Thyroid gland (tissue), 4 donors: ENCODE data around the gene RPL3.

Experiments used
- POLR2A ChIP-seq, 2 donors: fragments of 450-650 bp; IDR thresholded peaks; one replicate each; pipeline ENCODE4 v1.6.1; 2017; ENCODE audit warnings: antibody characterized with exemption in 2 of 2, mild to moderate bottlenecking in 2 of 2, moderate library complexity in 1 of 2
- TF ChIP-seq, protein P1 (sequence below), 6 experiments: fragments of 200-600 bp in 3 of 6; fragments of 450-650 bp in 3 of 6; sonication (generic) in 3 of 6; IDR thresholded peaks; one replicate each; pipeline ENCODE4 v1.5.1; 2016 to 2019; ENCODE audit warnings: antibody characterized with exemption in 6 of 6, mild to moderate bottlenecking in 2 of 6, inconsistent platforms in 1 of 6, moderate library complexity in 1 of 6

- no peak for TF ChIP-seq POLR2A (IDR thresholded peaks at IDR 0.05)
- TF ChIP-seq, protein P1, sequence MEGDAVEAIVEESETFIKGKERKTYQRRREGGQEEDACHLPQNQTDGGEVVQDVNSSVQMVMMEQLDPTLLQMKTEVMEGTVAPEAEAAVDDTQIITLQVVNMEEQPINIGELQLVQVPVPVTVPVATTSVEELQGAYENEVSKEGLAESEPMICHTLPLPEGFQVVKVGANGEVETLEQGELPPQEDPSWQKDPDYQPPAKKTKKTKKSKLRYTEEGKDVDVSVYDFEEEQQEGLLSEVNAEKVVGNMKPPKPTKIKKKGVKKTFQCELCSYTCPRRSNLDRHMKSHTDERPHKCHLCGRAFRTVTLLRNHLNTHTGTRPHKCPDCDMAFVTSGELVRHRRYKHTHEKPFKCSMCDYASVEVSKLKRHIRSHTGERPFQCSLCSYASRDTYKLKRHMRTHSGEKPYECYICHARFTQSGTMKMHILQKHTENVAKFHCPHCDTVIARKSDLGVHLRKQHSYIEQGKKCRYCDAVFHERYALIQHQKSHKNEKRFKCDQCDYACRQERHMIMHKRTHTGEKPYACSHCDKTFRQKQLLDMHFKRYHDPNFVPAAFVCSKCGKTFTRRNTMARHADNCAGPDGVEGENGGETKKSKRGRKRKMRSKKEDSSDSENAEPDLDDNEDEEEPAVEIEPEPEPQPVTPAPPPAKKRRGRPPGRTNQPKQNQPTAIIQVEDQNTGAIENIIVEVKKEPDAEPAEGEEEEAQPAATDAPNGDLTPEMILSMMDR (IDR thresholded peaks at IDR 0.05) = no peak
These were observed 31.1 kb downstream of the RPL3 start for GRCh38 chr22:39288135-39288898.
